RWPE1 (cell line): Measurements from ENCODE around the gene DACH1.

ENCODE experiments used
- CTCF ChIA-PET: fragments of 350-600 bp; sonication (Branson Sonifier 250); formaldehyde crosslinking; extraction: SDS; loops from one replicate; lab custom pipeline; 2021; lab: Yijun Ruan, JAX
- POLR2A ChIA-PET: fragments of 400-600 bp; formaldehyde crosslinking; extraction: SDS; loops from one replicate; lab custom pipeline; 2020; ENCODE audit warnings: antibody characterized with exemption; ENCODE audit not compliant: low non-redundant PET; lab: Yijun Ruan, JAX
- DNase-seq: peaks from one replicate; pipeline ENCODE4 v3.0.0; 2012; ENCODE audit warnings: low spot score
- H3K27ac ChIP-seq: fragments of 450-650 bp; 2 replicates; pipeline ENCODE4 v1.5.1; 2017
- TF ChIP-seq, protein P1 (sequence below): fragments of 450-650 bp; conservative IDR thresholded peaks from 2 replicates; pipeline ENCODE4 v1.5.1; 2017; ENCODE audit warnings: low read depth, mild to moderate bottlenecking

The DACH1 gene

DNA sequence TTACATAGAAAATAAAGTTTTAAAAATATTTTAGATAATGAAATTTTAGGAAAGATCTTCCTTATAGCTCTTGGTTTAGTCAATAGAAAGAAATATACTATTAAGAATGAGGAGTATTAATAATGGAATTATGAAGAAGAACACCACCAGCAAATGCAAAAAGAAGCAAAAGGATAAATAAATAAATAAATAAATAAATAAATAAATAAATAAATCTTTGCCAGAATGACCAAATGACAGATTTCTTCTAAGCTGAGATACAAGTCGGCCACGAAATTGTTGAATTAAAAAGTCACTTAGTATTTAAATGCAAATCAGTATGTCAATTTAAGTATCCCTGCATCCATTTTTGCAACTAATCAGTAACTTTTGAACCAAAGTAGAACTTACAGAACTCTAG lies 95.9 kb downstream of the DACH1 start:
- CTCF ChIA-PET, result no interaction called here
- DNase-seq, result no peak
- POLR2A ChIA-PET, result no interaction called here
- no peak overlapping the region for H3K27ac ChIP-seq
- TF ChIP-seq, protein P1, sequence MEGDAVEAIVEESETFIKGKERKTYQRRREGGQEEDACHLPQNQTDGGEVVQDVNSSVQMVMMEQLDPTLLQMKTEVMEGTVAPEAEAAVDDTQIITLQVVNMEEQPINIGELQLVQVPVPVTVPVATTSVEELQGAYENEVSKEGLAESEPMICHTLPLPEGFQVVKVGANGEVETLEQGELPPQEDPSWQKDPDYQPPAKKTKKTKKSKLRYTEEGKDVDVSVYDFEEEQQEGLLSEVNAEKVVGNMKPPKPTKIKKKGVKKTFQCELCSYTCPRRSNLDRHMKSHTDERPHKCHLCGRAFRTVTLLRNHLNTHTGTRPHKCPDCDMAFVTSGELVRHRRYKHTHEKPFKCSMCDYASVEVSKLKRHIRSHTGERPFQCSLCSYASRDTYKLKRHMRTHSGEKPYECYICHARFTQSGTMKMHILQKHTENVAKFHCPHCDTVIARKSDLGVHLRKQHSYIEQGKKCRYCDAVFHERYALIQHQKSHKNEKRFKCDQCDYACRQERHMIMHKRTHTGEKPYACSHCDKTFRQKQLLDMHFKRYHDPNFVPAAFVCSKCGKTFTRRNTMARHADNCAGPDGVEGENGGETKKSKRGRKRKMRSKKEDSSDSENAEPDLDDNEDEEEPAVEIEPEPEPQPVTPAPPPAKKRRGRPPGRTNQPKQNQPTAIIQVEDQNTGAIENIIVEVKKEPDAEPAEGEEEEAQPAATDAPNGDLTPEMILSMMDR, result no peak

DNA sequence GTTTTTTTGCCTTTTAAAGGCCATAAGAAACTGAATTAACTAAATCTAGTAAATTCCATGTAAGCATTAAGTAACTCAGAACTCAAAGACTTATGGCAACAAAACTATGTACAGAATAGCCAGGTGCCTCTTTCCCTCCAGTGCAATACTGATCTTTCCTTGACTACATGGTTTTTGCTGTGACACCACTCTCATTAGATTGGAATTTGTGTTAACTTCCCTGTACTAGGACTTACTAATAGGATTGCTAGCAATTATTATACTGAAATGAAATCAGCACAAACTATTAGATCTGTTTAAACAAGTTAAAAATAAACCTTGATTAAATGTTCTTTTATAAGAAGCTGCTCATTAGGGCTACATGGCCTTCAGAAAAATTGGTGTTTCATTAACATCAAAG lies 96.3 kb downstream of the DACH1 start:
- ChIA-PET CTCF (no interaction called here), POLR2A (no interaction called here)
- DNase-seq, result no peak
- no peak overlapping the region for H3K27ac ChIP-seq
- TF ChIP-seq, protein P1, result no peak

DNA sequence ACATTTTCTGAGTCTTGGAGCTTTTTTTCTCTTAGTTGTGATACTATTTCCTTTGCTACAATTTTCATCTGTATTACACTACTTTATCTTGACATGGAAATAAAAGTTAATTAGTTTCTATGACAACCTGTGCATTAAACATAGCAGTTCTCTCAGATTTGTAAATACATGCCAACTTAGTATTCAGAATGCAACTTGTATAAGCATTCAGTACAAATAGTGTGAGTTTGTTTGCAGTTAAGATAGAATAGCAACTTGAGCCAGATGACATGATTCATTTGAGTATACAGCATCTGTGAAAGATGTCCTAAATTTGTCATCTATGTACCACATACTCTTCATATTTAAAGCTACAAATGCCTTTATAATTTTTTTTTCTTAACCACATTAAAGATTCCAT lies 98.1 kb downstream of the DACH1 start:
- ChIA-PET CTCF (no interaction called here), POLR2A (no interaction called here)
- no peak for DNase-seq
- TF ChIP-seq, protein P1, result no peak
- no peak overlapping the region for H3K27ac ChIP-seq

DNA sequence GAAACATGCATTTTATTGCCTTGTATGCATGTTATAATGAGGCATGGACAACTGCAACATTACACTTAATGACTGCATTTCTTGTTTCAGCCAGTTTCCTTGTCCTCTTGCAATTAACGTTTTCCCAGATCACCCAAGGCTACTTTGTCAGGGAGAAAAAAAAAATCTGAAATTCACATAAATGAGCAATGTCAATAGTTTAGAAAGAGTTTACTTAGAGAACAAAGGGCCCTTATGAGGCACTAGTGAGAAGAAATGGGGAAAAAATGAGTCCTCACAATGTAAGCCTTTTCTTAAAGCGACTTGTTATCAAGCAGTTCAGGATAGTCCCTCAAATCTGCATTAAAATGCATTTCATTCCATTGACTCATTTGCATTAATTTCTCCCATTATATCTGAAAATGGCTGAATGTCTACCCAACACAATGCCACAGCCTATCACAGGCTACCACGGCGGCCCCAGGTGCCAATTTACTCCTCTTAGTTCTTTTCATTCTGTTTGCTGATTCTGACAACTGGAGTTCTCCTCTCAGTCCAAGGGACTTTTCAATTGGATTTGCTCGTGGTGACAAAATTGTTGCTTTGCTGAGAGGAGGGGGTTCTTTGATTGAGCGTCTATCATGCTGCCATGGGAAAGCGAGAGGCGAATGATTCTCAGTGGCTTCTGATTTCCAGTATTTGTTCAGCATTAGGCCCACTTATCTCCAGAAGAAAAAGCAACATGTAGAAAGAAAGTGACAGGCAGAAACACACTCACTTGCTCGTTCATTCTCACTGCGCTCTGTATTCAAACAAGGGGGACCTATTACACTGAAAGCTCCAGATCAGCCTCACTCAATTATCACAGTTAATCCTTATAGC lies 107.1 kb downstream of the DACH1 start:
- POLR2A ChIA-PET, result no interaction called here
- TF ChIP-seq, protein P1, result no peak
- CTCF ChIA-PET, result no interaction called here
- no peak overlapping the region for H3K27ac ChIP-seq
- DNase-seq, result no peak

DNA sequence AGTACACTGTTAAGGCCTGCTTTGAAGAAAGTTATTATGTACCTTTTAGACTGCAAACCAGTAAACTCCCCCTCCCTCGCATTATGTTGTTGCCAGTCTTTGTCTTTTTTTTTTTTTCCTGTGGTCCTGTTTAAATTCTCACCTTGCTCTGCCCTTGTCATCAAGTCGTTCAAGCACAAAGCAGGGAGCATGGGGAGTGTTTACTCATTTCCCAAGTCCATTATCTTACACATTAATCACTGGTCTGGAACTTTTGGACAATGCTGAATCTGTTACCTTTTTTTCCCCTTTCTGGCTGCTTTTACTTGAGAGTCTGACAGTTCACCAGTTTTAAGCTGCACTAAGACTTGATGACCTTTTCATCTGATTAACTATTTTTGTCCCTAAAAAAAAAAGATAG lies 108.2 kb downstream of the DACH1 start:
- no peak for DNase-seq
- no peak overlapping the region for H3K27ac ChIP-seq
- CTCF ChIA-PET, result no interaction called here
- TF ChIP-seq, protein P1, result no peak
- POLR2A ChIA-PET, result no interaction called here

DNA sequence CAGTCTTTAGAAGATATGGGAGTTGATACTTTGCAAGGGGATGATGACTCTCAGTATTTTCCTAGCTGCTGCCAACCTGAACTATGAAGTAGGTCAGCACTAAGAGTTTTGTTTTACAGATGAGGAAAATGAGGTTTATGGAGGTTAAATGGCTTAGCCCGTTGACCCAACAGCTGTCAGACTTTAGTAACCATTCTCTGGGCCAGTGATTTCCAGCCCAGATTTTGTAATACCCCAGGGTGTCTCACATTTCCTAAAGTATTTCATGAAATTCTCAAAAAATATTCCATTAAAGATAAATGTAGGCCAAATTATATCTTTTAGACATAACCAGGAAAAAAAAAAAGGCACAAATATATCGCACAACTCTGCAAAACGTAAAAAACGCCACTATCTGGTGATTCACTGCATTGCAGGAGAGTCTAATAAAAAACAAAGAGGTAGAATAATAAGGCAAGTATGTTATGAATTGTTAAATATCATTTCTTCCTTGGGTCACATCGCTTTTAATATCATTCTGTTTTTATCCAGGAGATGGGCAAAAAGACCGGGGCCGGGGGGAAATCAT lies 112.5 kb downstream of the DACH1 start:
- TF ChIP-seq, protein P1, result no peak
- POLR2A ChIA-PET, result no interaction called here
- no peak for DNase-seq
- CTCF ChIA-PET, result interaction anchor here (0.6 kb wide), 2 partner anchors 50 to 1910 kb away, joined by 4 to 5 read pairs; no protein-coding TSS in a partner anchor
- H3K27ac ChIP-seq, result no peak overlapping the region
